HG03521 (cell line): Measurements from ENCODE around the gene ZNF664.

Experiments
- ATAC-seq: cut with Tn5 transposase; IDR thresholded peaks from one replicate; pipeline ENCODE4 v1.9.1; 2021; ENCODE audit warnings: mild to moderate bottlenecking, moderate library complexity; ENCODE audit not compliant: unreplicated experiment

ZNF664 gene

GRCh38 chr12:124049451-124050094 is 76.6 kb downstream of the ZNF664 start:
- ATAC-seq = no peak

GRCh38 chr12:124053851-124054250 is 80.8 kb downstream of the ZNF664 start:
- no peak for ATAC-seq

GRCh38 chr12:124055066-124055465 is 82.1 kb downstream of the ZNF664 start:
- no peak for ATAC-seq

GRCh38 chr12:124057691-124058090 is 84.7 kb downstream of the ZNF664 start:
- no peak for ATAC-seq

GRCh38 chr12:124059752-124060151 is 86.7 kb downstream of the ZNF664 start:
- no peak for ATAC-seq
